GM19328 (cell line): ENCODE data around the gene SOX12.
"Not testable (repeated sequence)": the region's sequence is repeated elsewhere in the genome, so short reads cannot be mapped to it uniquely, and the experiment has no call there.

Source experiments
- ATAC-seq: cut with Tn5 transposase; IDR thresholded peaks from one replicate; pipeline ENCODE4 v1.9.1; 2021; ENCODE audit warnings: mild to moderate bottlenecking, moderate library complexity; ENCODE audit not compliant: unreplicated experiment

SOX12 gene

GRCh38 chr20:358891-359555 is 33.7 kb downstream of the SOX12 start:
- ATAC-seq = no peak

- ATAC-seq = no peak
Observed at GRCh38 chr20:361561-361960, 36.2 kb downstream of the SOX12 start.

DNA sequence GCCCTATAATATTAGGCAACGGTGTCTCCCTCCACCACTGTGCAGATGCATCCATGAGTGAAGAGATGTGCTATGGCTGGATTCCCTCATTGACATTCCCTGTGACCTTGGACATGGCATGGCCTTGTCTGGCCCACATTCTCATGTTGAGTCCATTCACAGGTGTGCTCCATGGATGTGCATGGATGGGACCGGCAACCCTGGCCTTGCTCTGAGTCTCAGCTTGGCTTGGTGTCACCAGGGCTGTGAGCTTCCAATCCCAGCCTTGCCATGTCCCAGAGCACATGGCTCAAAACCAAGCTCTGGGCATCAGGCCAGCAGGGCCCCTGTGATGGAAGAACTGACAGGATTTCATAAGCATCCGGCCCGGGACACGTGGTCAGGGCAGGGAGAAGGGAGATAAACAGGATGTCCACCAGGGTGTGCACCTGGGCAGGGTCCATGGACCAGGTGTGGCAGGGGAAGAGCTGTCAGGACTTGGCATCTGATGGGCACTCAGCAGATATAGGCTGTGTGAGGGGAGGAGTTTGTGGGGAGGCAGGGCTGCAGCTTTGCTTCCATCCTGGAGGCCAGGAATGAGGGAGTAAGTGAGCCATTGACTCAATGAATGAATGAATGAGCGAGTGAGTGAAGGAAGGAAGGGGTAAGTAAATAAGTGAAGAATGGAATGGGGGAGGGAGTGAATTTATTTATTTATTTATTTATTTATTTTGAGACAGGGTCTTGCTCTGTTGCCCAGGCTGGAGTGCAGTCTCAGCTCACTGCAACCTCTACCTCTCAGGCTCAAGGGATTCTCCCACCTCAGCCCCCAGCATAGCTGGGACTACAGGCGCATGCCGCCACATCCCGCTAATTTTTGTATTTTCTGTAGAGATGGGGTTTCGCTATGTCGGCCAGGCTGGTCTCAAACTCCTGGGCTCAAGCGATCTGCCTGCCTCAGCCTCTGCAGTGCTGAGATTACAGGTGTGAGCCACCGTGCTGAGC is 37.2 kb downstream of the SOX12 start:
- ATAC-seq = no peak

GRCh38 chr20:363319-364078 is 38.1 kb downstream of the SOX12 start:
- no peak for ATAC-seq

GRCh38 chr20:364905-365794 is 39.8 kb downstream of the SOX12 start:
- no peak for ATAC-seq

- ATAC-seq = no peak
Observed at GRCh38 chr20:366041-366718, 40.8 kb downstream of the SOX12 start.

GRCh38 chr20:366719-367485 is 41.5 kb downstream of the SOX12 start:
- no peak for ATAC-seq

DNA sequence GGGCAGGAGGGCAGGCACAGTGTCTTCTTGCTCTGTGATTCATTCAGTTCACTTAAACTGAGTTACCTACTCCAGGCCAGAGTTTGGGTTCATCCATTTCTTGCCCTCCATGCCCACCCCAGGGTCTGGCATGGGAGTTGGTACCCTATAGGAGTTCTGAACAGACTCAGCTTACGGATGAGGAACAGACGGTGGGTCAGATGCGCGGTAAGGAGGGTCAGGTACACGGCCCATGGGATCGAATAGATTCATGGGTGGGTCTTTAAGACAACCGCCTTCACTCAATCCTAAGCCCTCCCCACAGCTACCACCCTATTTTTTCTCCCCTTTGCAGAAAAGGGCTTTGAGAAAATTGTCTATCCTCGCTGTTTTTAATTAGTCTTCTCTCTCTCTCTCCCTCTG is 42.1 kb downstream of the SOX12 start:
- ATAC-seq = no peak

DNA sequence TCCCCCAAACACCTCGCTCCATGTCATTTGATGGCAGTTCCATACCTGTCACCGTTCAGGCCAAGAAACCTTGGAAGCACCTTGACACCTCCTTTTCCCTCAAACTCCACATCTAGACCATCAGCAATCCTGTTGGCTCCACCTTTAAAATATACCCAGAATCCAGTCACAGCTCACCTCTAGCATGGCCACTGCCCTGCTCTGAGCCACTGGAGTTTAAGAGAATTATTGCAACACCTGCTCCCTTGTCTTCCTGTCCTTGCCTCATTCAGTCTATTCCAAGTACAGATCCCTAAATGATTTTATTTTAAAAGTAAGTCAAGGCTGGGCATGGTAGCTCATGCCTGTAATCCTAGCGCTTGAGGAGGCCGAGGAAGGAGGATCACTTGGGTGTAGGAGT is 43.6 kb downstream of the SOX12 start:
- no peak for ATAC-seq

- no peak for ATAC-seq
Observed at GRCh38 chr20:370151-370600, 44.8 kb downstream of the SOX12 start.

DNA sequence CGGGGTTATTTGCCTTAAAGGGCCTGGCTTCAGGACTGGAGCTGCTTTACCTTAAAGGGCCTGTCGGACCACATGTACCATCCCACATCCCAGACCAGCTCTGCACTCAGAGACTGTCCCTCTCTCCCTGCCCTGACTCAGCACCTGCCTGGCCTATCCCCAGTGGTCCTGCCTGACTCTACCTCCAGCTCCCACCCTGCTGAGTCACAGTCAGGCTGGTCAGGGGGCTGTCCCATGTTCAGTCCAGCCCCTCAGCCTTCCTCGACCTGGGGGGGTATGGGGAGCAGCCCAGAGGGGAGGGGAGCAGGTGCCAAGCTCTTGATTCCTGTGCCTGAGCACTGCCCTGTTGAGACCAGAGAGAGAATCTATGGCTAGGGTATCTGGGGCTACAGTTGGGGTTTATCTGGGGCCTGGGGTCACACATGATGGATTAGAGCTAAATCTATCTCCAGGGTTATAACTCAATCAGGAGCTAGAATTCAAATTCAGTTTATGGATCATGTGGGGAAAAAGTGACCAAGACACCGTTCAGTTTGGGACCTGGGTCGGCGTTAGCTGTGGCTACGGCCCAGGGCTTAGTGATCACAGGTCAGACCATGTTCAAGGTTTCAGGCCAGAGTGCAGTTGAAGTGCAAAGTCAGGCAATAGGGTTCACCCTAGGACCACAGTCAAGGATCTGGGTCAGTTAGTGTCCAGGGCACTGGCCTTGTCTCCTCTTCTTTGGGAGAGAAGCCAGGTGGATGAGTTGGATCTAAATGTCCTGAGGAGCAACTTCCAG is 45.8 kb downstream of the SOX12 start:
- no peak for ATAC-seq

GRCh38 chr20:371755-372542 is 46.6 kb downstream of the SOX12 start:
- ATAC-seq = no peak

- not testable (repeated sequence) for ATAC-seq
Observed at GRCh38 chr20:372543-373082, 47.3 kb downstream of the SOX12 start.

DNA sequence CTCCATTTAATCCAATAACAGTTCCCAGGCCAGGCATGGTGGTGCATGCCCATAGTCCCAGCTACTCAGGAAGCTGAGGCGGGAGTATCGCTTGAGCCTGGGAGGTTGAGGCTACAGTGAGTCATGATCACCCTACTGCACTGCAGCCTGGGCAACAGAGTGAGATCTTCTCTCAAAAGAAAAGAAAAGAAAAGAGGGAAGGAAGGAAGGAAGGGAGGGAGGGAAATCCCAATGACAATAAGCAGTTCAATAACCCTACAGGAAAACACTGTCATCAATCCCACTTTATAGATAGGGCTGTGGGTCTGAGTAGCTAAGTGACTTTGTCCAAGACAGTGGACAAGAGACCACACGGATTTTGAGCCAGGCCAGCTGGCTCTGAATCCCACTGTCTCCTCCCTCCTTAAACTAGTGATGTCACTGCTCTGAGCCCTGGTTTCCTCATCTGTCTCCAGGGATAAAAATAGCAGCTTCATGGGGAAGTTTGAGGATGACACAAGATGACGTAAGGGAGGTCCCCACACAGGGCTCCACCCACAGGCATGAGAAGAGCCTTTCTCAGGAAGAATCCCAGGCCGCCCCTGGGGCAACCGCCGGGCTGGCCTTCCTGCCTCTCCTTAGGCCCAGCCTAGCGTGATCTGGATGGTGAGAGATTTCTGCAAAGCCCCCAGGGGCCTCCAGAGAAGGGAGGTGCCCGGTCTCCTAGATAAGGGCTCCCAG is 48.0 kb downstream of the SOX12 start:
- no peak for ATAC-seq

GRCh38 chr20:375265-375889 is 50.0 kb downstream of the SOX12 start:
- no peak for ATAC-seq

DNA sequence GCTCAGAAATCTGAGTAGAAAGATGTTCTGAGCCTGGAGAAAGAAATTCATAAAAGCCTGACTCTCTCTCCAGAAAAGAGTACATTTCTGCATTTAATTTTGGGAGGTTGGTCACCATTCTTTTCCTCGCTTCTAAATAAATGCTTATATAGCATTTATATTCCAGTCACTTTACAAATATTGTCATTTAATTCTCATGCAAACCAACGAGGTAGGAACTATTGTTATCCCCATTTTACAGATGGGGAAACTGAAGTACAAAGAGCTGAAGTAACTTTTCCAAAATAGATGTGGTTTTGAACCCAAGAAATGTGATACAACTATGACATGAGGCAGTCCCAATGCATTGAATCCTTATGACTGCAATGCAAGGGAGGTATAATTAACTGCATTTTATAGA is 50.7 kb downstream of the SOX12 start:
- no peak for ATAC-seq
